Fibroblast of lung (primary cell): ENCODE results near the gene ABCA7. TPM values are rescaled to one million over a fixed set of nuclear protein-coding genes. Genes with fewer than 3 reads are reported as not detected.

Experiments
- DNase-seq, 2 donors: peaks; one replicate each; pipeline versions ENCODE4 v3.0.0 to v3.0.0-alpha.2; 2010; ENCODE audit warnings: low read depth in 2 of 2
- H2AFZ ChIP-seq: 2 replicates; pipeline ENCODE4 v1.5.1; 2012; ENCODE audit warnings: low read length, control low read depth, inconsistent platforms
- H3K27ac ChIP-seq: 2 replicates; pipeline ENCODE4 v1.5.1; 2011; ENCODE audit warnings: low read length, control low read depth; ENCODE audit not compliant: insufficient read depth
- H3K27me3 ChIP-seq: 2 replicates; pipeline ENCODE4 v1.5.1; 2011; ENCODE audit warnings: mild to moderate bottlenecking, low read length; ENCODE audit not compliant: control insufficient read depth, insufficient read depth
- H3K36me3 ChIP-seq: 2 replicates; pipeline ENCODE4 v1.5.1; 2011; ENCODE audit warnings: low read length; ENCODE audit not compliant: control insufficient read depth, insufficient read depth
- H3K4me1 ChIP-seq: 2 replicates; pipeline ENCODE4 v1.5.1; 2011; ENCODE audit warnings: low read length; ENCODE audit not compliant: control insufficient read depth, insufficient read depth; ENCODE audit errors: extremely low read depth
- H3K4me2 ChIP-seq: 2 replicates; pipeline ENCODE4 v1.5.1; 2011; ENCODE audit warnings: low read length, control low read depth; ENCODE audit not compliant: insufficient read depth; ENCODE audit errors: extremely low read depth
- H3K4me3 ChIP-seq, 4 experiments: fragments of 200-600 bp in 1 of 4; sonication (generic) in 1 of 4; replicated peaks in 1 of 4; 2 replicates each; pipeline ENCODE4 v1.5.1; 2011 to 2016; ENCODE audit warnings: low read length in 4 of 4, low read depth in 3 of 4, mild to moderate bottlenecking in 3 of 4, control low read depth in 2 of 4, inconsistent platforms in 1 of 4, mixed read lengths in 1 of 4; ENCODE audit not compliant: insufficient read depth in 1 of 4; ENCODE audit errors: control extremely low read depth in 1 of 4
- H3K79me2 ChIP-seq: 2 replicates; pipeline ENCODE4 v1.5.1; 2012; ENCODE audit warnings: mild to moderate bottlenecking, low read length, inconsistent platforms; ENCODE audit not compliant: control insufficient read depth, insufficient read depth
- H3K9ac ChIP-seq: 2 replicates; pipeline ENCODE4 v1.5.1; 2011; ENCODE audit warnings: mild to moderate bottlenecking, low read length, control low read depth; ENCODE audit not compliant: insufficient read depth
- H3K9me3 ChIP-seq: 2 replicates; pipeline ENCODE4 v1.5.1; 2012; ENCODE audit warnings: low read depth, low read length; ENCODE audit not compliant: control insufficient read depth, insufficient read depth
- H4K20me1 ChIP-seq: 2 replicates; pipeline ENCODE4 v1.5.1; 2011; ENCODE audit warnings: low read length; ENCODE audit not compliant: control insufficient read depth, insufficient read depth; ENCODE audit errors: extremely low read depth
- CTCF ChIP-seq, 2 donors: IDR thresholded peaks in 1 of 2; conservative IDR thresholded peaks in 1 of 2; 1 replicate in 1 of 2; 2 replicates in 1 of 2; pipeline ENCODE4 v1.5.1; 2011 to 2012; ENCODE audit warnings: low read length in 2 of 2, control low read depth in 1 of 2, inconsistent platforms in 1 of 2, low read depth in 1 of 2, mild to moderate bottlenecking in 1 of 2
- EZH2 ChIP-seq: IDR thresholded peaks from 2 replicates; pipeline ENCODE4 v1.5.1; 2012; ENCODE audit warnings: low read length, control low read depth, mild to moderate bottlenecking; ENCODE audit errors: missing control alignments
- polyA plus RNA-seq, 2 donors: library from polyadenylated mRNA; depleted of rRNA in 1 of 2; stranded (reverse) in 1 of 2; unstranded in 1 of 2; fragments of >200 nt; gene quantifications; 2 replicates each; pipeline ENCODE4 v1.2.1, GENCODE V29; 2011 to 2012; ENCODE audit warnings: missing spikeins in 1 of 2
- total RNA-seq: library from RNA; depleted of rRNA; stranded (reverse); fragments of >200 nt; gene quantifications from 2 replicates; pipeline ENCODE4 v1.2.1, GENCODE V29; 2014

The ABCA7 gene
- total and polyA plus RNA-seq, 2 donors (not counting 1 experiment from before 2014, with no cell fraction given), result 2.2 to 9.7 TPM

- H3K36me3 ChIP-seq, result peaks cover 2% of the 10 kb centered on the region
- H2AFZ ChIP-seq, result no peak overlapping the region
- no peaks in the 10 kb centered on the region for H3K79me2 ChIP-seq
- no peak overlapping the region for H3K27ac ChIP-seq
- peaks cover 10% of the 10 kb centered on the region for H3K4me1 ChIP-seq
- no peaks in the 10 kb centered on the region for H3K27me3 ChIP-seq
- H3K4me2 ChIP-seq, result no peak overlapping the region
- DNase-seq, result no peak
- no peak overlapping the region for H3K9ac ChIP-seq
- H4K20me1 ChIP-seq, result no peaks in the 10 kb centered on the region
- H3K9me3 ChIP-seq, result no peaks in the 10 kb centered on the region
- H3K4me3 ChIP-seq, result no peak overlapping the region
- no peak for TF ChIP-seq EZH2
- TF ChIP-seq CTCF (conservative IDR thresholded peaks at IDR 0.05 in 1 of 2, IDR thresholded peaks at IDR 0.05 in 1 of 2; ENCODE audit: low read depth in 1 of 2, low read length in 2 of 2), result no peak
Measured at GRCh38 chr19:1046836-1047695, 7.2 kb downstream of the ABCA7 start.

DNA sequence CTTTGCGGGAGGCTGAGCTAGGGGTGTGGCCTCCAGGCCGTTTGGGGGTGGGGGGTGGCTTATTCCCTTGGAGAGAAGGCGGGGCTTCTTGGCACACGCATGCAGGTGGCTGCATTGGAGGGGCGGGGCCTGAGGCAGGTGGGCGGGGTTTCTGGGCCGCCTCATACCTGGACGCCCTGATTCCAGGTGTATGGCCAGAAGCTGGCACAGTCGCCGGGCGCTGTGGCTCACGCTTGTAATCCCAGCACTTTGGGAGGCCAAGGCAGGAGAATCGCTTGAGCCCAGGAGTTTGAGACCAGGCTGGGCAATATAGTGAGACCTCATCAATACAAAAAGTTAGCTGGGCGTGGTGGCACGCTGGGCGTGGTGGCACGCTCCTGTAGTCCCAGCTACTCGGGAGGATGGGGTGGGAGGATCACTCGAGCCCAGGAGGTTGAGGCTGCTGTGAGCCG lies 7.8 kb downstream of the ABCA7 start:
- Histone ChIP-seq H3K4me2 (no peak overlapping the region), H3K36me3 (peaks cover 2% of the 10 kb centered on the region), H3K9me3 (no peaks in the 10 kb centered on the region), H3K4me3 (no peak overlapping the region), H3K27me3 (no peaks in the 10 kb centered on the region), H3K27ac (no peak overlapping the region), H3K9ac (no peak overlapping the region), H3K4me1 (peaks cover 5% of the 10 kb centered on the region), H2AFZ (no peak overlapping the region), H3K79me2 (no peaks in the 10 kb centered on the region), H4K20me1 (no peaks in the 10 kb centered on the region)
- no peak for TF ChIP-seq CTCF (conservative IDR thresholded peaks at IDR 0.05 in 1 of 2, IDR thresholded peaks at IDR 0.05 in 1 of 2; ENCODE audit: low read depth in 1 of 2, low read length in 2 of 2)
- TF ChIP-seq EZH2, result no peak
- no peak for DNase-seq

- Histone ChIP-seq H3K27ac (no peak overlapping the region), H3K9ac (no peak overlapping the region), H3K4me3 (no peak overlapping the region), H3K9me3 (no peaks in the 10 kb centered on the region), H3K79me2 (no peaks in the 10 kb centered on the region), H3K36me3 (peaks cover 2% of the 10 kb centered on the region), H2AFZ (no peak overlapping the region), H4K20me1 (no peaks in the 10 kb centered on the region), H3K4me1 (no peaks in the 10 kb centered on the region), H3K4me2 (no peak overlapping the region), H3K27me3 (no peaks in the 10 kb centered on the region)
- DNase-seq, result no peak
- no peak for TF ChIP-seq EZH2
- no peak for TF ChIP-seq CTCF (conservative IDR thresholded peaks at IDR 0.05 in 1 of 2, IDR thresholded peaks at IDR 0.05 in 1 of 2; ENCODE audit: low read depth in 1 of 2, low read length in 2 of 2)
Measured at GRCh38 chr19:1049106-1049505, 9.2 kb downstream of the ABCA7 start.
